HEK293 (cell line): ENCODE results near the gene TUBA8.

Source experiments
- CTCF ChIA-PET: fragments of 350-600 bp; formaldehyde crosslinking; extraction: SDS; loops from one replicate; lab custom pipeline; 2021; ENCODE audit warnings: antibody characterized with exemption; lab: Yijun Ruan, JAX
- POLR2A ChIA-PET: fragments of 300-600 bp; formaldehyde crosslinking; extraction: SDS; loops from one replicate; lab custom pipeline; 2020; ENCODE audit warnings: antibody characterized with exemption, inconsistent platforms; lab: Yijun Ruan, JAX
- H3K27ac ChIP-seq: fragments of 200-500 bp; sonication (Bioruptor generic); 2 replicates; pipeline ENCODE4 v1.5.1; 2014; ENCODE audit warnings: low read depth, low read length, control low read depth, inconsistent platforms; ENCODE audit errors: extremely low read depth
- H3K36me3 ChIP-seq, 2 experiments: fragments of 200-500 bp in 1 of 2; sonication (Bioruptor generic) in 1 of 2; 1 replicate in 1 of 2; 2 replicates in 1 of 2; pipeline ENCODE4 v1.5.1; 2014 to 2017; ENCODE audit warnings: inconsistent platforms in 2 of 2, low read length in 2 of 2; ENCODE audit not compliant: control insufficient read depth in 2 of 2, insufficient read depth in 1 of 2
- H3K4me1 ChIP-seq: fragments of 200-500 bp; sonication (Bioruptor generic); 2 replicates; pipeline ENCODE4 v1.5.1; 2014; ENCODE audit warnings: mild to moderate bottlenecking, low read length, inconsistent platforms; ENCODE audit not compliant: control insufficient read depth, insufficient read depth
- H3K4me3 ChIP-seq: 2 replicates; pipeline ENCODE4 v1.5.1; 2011; ENCODE audit warnings: low read depth, mild to moderate bottlenecking, control low read depth, low read length, moderate library complexity
- H3K9me3 ChIP-seq: fragments of 200-500 bp; sonication (Bioruptor generic); 2 replicates; pipeline ENCODE4 v1.5.1; 2014; ENCODE audit warnings: low read depth, low read length, inconsistent platforms; ENCODE audit not compliant: control insufficient read depth, insufficient read depth
- EGR2 ChIP-seq: fragments of 450-650 bp; formaldehyde crosslinking; IDR thresholded peaks from 2 replicates; pipeline ENCODE4 v1.5.1; 2016; ENCODE audit warnings: low read depth, missing biosample characterization, missing genetic modification characterization
- KLF7 ChIP-seq: fragments of 450-650 bp; formaldehyde crosslinking; IDR thresholded peaks from 2 replicates; pipeline ENCODE4 v1.5.1; 2016; ENCODE audit warnings: missing biosample characterization, missing genetic modification characterization, borderline replicate concordance
- REPIN1 ChIP-seq: fragments of 450-650 bp; formaldehyde crosslinking; IDR thresholded peaks from 2 replicates; pipeline ENCODE4 v1.5.1; 2017; ENCODE audit warnings: missing biosample characterization, missing genetic modification characterization, low read depth
- YY1 ChIP-seq: fragments of 450-650 bp; formaldehyde crosslinking; IDR thresholded peaks from 2 replicates; pipeline ENCODE4 v1.5.1; 2018; ENCODE audit warnings: missing biosample characterization, missing genetic modification characterization
- ZBTB1 ChIP-seq: fragments of 450-650 bp; formaldehyde crosslinking; IDR thresholded peaks from 2 replicates; pipeline ENCODE4 v1.5.1; 2016; ENCODE audit warnings: missing biosample characterization, missing genetic modification characterization
- ZBTB7A ChIP-seq: fragments of 450-650 bp; formaldehyde crosslinking; IDR thresholded peaks from 2 replicates; pipeline ENCODE4 v1.5.1; 2016; ENCODE audit warnings: low read depth, missing biosample characterization, missing genetic modification characterization
- ZNF112 ChIP-seq: fragments of 450-650 bp; formaldehyde crosslinking; IDR thresholded peaks from 2 replicates; pipeline ENCODE4 v1.5.0; 2017; ENCODE audit warnings: missing biosample characterization, missing genetic modification characterization
- ZNF138 ChIP-seq: fragments of 450-650 bp; formaldehyde crosslinking; IDR thresholded peaks from 2 replicates; pipeline ENCODE4 v1.5.1; 2016; ENCODE audit warnings: missing biosample characterization, missing genetic modification characterization, borderline replicate concordance
- ZNF175 ChIP-seq: fragments of 450-650 bp; formaldehyde crosslinking; IDR thresholded peaks from 2 replicates; pipeline ENCODE4 v1.5.1; 2016; ENCODE audit warnings: missing biosample characterization, missing genetic modification characterization
- ZNF202 ChIP-seq: fragments of 450-650 bp; formaldehyde crosslinking; IDR thresholded peaks from 2 replicates; pipeline ENCODE4 v1.5.1; 2016; ENCODE audit warnings: missing biosample characterization, missing genetic modification characterization, borderline replicate concordance
- ZNF23 ChIP-seq: fragments of 450-650 bp; formaldehyde crosslinking; IDR thresholded peaks from 2 replicates; pipeline ENCODE4 v1.5.1; 2016; ENCODE audit warnings: missing biosample characterization, missing genetic modification characterization, borderline replicate concordance
- ZNF24 ChIP-seq: fragments of 450-650 bp; formaldehyde crosslinking; IDR thresholded peaks from 2 replicates; pipeline ENCODE4 v1.5.1; 2016; ENCODE audit warnings: missing biosample characterization, missing genetic modification characterization
- ZNF274 ChIP-seq, 2 experiments: fragments of 200-500 bp in 1 of 2; fragments of 450-650 bp in 1 of 2; sonication (Bioruptor generic) in 1 of 2; formaldehyde crosslinking in 1 of 2; IDR thresholded peaks; 2 replicates each; pipeline versions ENCODE4 v1.5.1 to v1.6.1; 2014 to 2016; ENCODE audit warnings: borderline replicate concordance in 1 of 2, inconsistent platforms in 1 of 2, low read length in 1 of 2, missing biosample characterization in 1 of 2, missing genetic modification characterization in 1 of 2
- ZNF302 ChIP-seq: fragments of 450-650 bp; formaldehyde crosslinking; IDR thresholded peaks from 2 replicates; pipeline ENCODE4 v1.5.1; 2016; ENCODE audit warnings: missing biosample characterization, missing genetic modification characterization, low read depth
- ZNF48 ChIP-seq: fragments of 450-650 bp; formaldehyde crosslinking; IDR thresholded peaks from 2 replicates; pipeline ENCODE4 v1.5.1; 2016; ENCODE audit warnings: missing biosample characterization, missing genetic modification characterization
- ZNF501 ChIP-seq: fragments of 450-650 bp; formaldehyde crosslinking; IDR thresholded peaks from 2 replicates; pipeline ENCODE4 v1.5.1; 2016; ENCODE audit warnings: missing biosample characterization, missing genetic modification characterization
- ZNF529 ChIP-seq: fragments of 450-650 bp; formaldehyde crosslinking; IDR thresholded peaks from 2 replicates; pipeline ENCODE4 v1.5.1; 2017; ENCODE audit warnings: missing genetic modification characterization, missing biosample characterization; ENCODE audit not compliant: insufficient replicate concordance
- ZNF596 ChIP-seq: fragments of 450-650 bp; IDR thresholded peaks from 2 replicates; pipeline ENCODE4 v1.5.0; 2018; ENCODE audit warnings: missing biosample characterization, mild to moderate bottlenecking, missing genetic modification characterization, moderate library complexity
- ZNF623 ChIP-seq: fragments of 450-650 bp; formaldehyde crosslinking; IDR thresholded peaks from 2 replicates; pipeline ENCODE4 v1.5.1; 2016; ENCODE audit warnings: missing biosample characterization, missing genetic modification characterization
- ZNF624 ChIP-seq: fragments of 450-650 bp; formaldehyde crosslinking; IDR thresholded peaks from 2 replicates; pipeline ENCODE4 v1.5.1; 2017; ENCODE audit warnings: missing biosample characterization, missing genetic modification characterization
- ZNF626 ChIP-seq: fragments of 450-650 bp; sonication (Bioruptor Pico); formaldehyde crosslinking; IDR thresholded peaks from 2 replicates; pipeline ENCODE4 v1.5.1; 2018; ENCODE audit warnings: missing biosample characterization, missing genetic modification characterization, inconsistent platforms
- ZNF747 ChIP-seq: fragments of 450-650 bp; formaldehyde crosslinking; IDR thresholded peaks from 2 replicates; pipeline ENCODE4 v1.5.1; 2016; ENCODE audit warnings: missing biosample characterization, missing genetic modification characterization
- TF ChIP-seq, protein P1 (sequence below): fragments of 450-650 bp; formaldehyde crosslinking; IDR thresholded peaks from 2 replicates; pipeline ENCODE4 v1.5.1; 2016; ENCODE audit warnings: missing biosample characterization, missing genetic modification characterization, low read depth
- TF ChIP-seq, protein P2 (sequence below): fragments of 450-650 bp; formaldehyde crosslinking; IDR thresholded peaks from 2 replicates; pipeline ENCODE4 v1.5.1; 2016; ENCODE audit warnings: missing biosample characterization, missing genetic modification characterization, borderline replicate concordance
- TF ChIP-seq, protein P3 (sequence below): fragments of 450-650 bp; formaldehyde crosslinking; IDR thresholded peaks from 2 replicates; pipeline ENCODE4 v1.5.1; 2016; ENCODE audit warnings: missing biosample characterization, missing genetic modification characterization
- TF ChIP-seq, protein P4 (sequence below): fragments of 450-650 bp; formaldehyde crosslinking; IDR thresholded peaks from 2 replicates; pipeline ENCODE4 v1.5.1; 2016; ENCODE audit warnings: missing biosample characterization, missing genetic modification characterization

Gene TUBA8

DNA sequence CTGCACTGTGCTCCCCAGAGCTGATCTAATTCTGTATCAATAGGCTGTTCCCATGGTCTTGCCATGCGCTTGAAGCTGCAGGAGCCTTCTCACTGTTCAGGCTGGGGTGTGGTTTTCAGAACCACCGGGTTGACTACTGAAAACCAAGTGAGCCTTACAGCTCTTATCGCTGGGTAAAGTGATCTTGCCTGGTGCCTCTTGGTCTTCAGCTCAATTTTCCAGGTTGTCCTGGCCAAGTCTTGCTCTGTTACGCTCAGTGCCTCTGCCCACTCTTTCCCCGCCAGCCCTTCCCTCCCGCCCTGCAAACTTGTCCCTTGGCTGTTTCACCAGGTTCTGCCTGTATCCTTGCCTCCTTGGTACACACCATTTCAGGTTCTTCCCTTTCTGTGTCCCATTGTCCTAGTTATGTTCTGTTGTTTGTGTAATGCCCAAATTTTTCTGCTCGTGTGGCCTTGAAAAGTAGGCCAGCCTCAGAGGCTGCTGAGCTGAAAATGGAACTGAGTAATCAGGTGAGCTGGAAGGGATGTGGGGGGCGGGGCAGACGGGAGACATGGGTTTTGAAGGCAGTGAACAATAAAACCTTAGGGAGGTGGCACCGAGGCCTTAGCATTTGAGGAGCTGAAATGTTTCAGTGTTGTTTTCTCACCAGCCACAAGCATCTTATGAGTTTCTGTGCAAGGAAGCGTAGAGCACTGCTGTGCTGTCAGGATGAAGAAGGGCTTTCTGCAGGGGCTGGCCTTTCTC, 21.6 kb upstream of the TUBA8 start:
- Histone ChIP-seq H3K36me3 (peaks cover 46 to 78% of the 10 kb centered on the region in 2 experiments), H3K27ac (no peak overlapping the region), H3K4me1 (no peaks in the 10 kb centered on the region), H3K9me3 (no peaks in the 10 kb centered on the region), H3K4me3 (no peak overlapping the region)
- ChIA-PET CTCF (interaction anchor here (0.6 to 3.3 kb wide), 5 partner anchors 9 to 303 kb away, joined by 3 to 19 read pairs (median 4); partner anchors contain the start of gene PEX26), POLR2A (interaction anchor here (0.6 to 1.2 kb wide), 5 partner anchors 10 to 338 kb away, joined by 3 to 6 read pairs (median 3); partner anchors contain the start of gene PEX26)
- no peak for TF ChIP-seq REPIN1 (tag by site-specific recombination)
- TF ChIP-seq, all 188 proteins: peak for 0

DNA sequence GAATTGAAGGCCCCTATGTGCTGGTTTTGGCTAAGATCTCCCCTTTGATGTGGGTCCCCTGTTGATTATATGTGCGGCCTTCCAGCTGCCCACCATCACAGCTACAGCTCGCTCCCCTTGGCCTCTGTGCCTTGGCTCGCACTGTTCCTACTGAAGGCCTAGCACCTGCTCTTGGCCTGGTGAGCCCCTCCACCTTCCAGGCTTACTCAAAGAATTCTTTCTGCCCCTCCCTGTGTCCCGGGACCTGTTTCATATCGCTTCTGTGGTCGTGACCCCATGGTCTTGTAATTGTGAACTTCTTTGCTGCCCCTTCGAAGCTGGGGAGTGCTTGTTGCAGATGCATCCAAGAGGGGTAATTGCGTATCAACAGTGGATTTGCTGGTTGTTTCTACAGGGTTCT, 20.3 kb upstream of the TUBA8 start:
- peaks cover 33 to 66% of the 10 kb centered on the region in 2 experiments for H3K36me3 ChIP-seq
- TF ChIP-seq ZNF626 (no peak), EGR2 (tag by site-specific recombination) (no peak), ZNF24 (tag by site-specific recombination) (no peak), YY1 (tag by site-specific recombination) (no peak), ZNF138 (tag by site-specific recombination) (no peak), ZNF175 (tag by site-specific recombination) (no peak), ZNF302 (tag by site-specific recombination) (no peak), ZNF202 (tag by site-specific recombination) (no peak), KLF7 (tag by site-specific recombination) (no peak), ZNF501 (no peak), ZNF747 (tag by site-specific recombination) (no peak), ZNF596 (no peak), ZNF623 (no peak), ZNF112 (no peak)
- TF ChIP-seq, protein P1, sequence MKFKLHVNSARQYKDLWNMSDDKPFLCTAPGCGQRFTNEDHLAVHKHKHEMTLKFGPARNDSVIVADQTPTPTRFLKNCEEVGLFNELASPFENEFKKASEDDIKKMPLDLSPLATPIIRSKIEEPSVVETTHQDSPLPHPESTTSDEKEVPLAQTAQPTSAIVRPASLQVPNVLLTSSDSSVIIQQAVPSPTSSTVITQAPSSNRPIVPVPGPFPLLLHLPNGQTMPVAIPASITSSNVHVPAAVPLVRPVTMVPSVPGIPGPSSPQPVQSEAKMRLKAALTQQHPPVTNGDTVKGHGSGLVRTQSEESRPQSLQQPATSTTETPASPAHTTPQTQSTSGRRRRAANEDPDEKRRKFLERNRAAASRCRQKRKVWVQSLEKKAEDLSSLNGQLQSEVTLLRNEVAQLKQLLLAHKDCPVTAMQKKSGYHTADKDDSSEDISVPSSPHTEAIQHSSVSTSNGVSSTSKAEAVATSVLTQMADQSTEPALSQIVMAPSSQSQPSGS (tag by site-specific recombination), result no peak
- TF ChIP-seq, protein P2, sequence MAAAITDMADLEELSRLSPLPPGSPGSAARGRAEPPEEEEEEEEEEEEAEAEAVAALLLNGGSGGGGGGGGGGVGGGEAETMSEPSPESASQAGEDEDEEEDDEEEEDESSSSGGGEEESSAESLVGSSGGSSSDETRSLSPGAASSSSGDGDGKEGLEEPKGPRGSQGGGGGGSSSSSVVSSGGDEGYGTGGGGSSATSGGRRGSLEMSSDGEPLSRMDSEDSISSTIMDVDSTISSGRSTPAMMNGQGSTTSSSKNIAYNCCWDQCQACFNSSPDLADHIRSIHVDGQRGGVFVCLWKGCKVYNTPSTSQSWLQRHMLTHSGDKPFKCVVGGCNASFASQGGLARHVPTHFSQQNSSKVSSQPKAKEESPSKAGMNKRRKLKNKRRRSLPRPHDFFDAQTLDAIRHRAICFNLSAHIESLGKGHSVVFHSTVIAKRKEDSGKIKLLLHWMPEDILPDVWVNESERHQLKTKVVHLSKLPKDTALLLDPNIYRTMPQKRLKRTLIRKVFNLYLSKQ, result no peak

DNA sequence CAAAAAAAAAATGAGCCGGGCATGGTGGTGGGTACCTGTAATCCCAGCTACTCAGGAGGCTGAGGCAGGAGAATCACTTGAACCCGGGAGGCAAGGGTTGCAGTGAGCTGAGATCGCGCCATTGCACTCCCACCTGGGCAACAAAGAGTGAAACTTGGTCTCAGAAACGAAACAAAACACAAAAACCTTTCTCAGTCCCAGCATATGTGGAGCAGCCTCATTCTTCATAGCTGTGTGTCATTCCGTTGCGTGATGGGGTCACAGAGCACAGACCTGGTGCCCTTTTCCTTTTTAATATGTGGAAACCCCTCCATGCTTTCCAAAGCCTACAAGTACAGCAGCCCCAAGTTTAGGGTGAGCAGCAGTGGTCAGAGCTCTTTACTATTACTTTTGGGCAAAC, 19.1 kb upstream of the TUBA8 start:
- POLR2A ChIA-PET, result interaction anchor here (1.3 kb wide), 1 partner anchor 9 kb away, joined by 3 read pairs; no protein-coding TSS in a partner anchor
- Histone ChIP-seq H3K36me3 (peaks cover 21 to 57% of the 10 kb centered on the region in 2 experiments; a peak in 2 of 3 replicates), H3K4me3 (no peak overlapping the region), H3K9me3 (no peaks in the 10 kb centered on the region), H3K27ac (no peak overlapping the region), H3K4me1 (no peaks in the 10 kb centered on the region)
- CTCF ChIA-PET, result no interaction called here
- TF ChIP-seq, protein P3, sequence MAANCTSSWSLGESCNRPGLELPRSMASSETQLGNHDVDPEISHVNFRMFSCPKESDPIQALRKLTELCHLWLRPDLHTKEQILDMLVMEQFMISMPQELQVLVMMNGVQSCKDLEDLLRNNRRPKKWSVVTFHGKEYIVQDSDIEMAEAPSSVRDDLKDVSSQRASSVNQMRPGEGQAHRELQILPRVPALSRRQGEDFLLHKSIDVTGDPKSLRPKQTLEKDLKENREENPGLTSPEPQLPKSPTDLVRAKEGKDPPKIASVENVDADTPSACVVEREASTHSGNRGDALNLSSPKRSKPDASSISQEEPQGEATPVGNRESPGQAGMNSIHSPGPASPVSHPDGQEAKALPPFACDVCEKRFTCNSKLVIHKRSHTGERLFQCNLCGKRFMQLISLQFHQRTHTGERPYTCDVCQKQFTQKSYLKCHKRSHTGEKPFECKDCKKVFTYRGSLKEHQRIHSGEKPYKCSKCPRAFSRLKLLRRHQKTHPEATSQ, result no peak
- TF ChIP-seq ZBTB7A (tag by site-specific recombination), result no peak
- no peak for TF ChIP-seq ZNF274 (IDR thresholded peaks at IDR 0.05; ENCODE audit: low read length)
- no peak for TF ChIP-seq ZNF274 (tag by site-specific recombination; IDR thresholded peaks at IDR 0.05; ENCODE audit: borderline replicate concordance)
- no peak for TF ChIP-seq ZNF23 (tag by site-specific recombination)
- TF ChIP-seq ZNF48 (tag by site-specific recombination), result no peak
- TF ChIP-seq ZNF529 (tag by site-specific recombination), result no peak
- TF ChIP-seq ZBTB1 (tag by site-specific recombination), result no peak
- TF ChIP-seq, protein P4, sequence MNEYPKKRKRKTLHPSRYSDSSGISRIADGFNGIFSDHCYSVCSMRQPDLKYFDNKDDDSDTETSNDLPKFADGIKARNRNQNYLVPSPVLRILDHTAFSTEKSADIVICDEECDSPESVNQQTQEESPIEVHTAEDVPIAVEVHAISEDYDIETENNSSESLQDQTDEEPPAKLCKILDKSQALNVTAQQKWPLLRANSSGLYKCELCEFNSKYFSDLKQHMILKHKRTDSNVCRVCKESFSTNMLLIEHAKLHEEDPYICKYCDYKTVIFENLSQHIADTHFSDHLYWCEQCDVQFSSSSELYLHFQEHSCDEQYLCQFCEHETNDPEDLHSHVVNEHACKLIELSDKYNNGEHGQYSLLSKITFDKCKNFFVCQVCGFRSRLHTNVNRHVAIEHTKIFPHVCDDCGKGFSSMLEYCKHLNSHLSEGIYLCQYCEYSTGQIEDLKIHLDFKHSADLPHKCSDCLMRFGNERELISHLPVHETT (tag by site-specific recombination), result no peak
- TF ChIP-seq ZNF624 (tag by site-specific recombination), result no peak

More for the DNA sequence above, 20.3 kb upstream of the TUBA8 start:
- ChIA-PET POLR2A (interaction anchor here (1.2 kb wide), 1 partner anchor 11 kb away, joined by 3 read pairs; no protein-coding TSS in a partner anchor), CTCF (interaction anchor here (0.6 to 1.1 kb wide), 4 partner anchors 13 to 713 kb away, joined by 3 to 4 read pairs (median 3); no protein-coding TSS in a partner anchor)
- H3K9me3 ChIP-seq, result no peaks in the 10 kb centered on the region
- no peak overlapping the region for H3K27ac ChIP-seq
- H3K4me3 ChIP-seq, result no peak overlapping the region
- H3K4me1 ChIP-seq, result no peaks in the 10 kb centered on the region
